AG08395 (cell line): Measurements from ENCODE around the gene TTC27.
A peak's percentile ranks its signal among the peaks of the same experiment; 100 is the strongest.

Experiments used
- DNase-seq: peaks from one replicate; pipeline ENCODE4 v3.0.0; 2012; ENCODE audit warnings: mixed read lengths, low spot score

TTC27 gene

DNA sequence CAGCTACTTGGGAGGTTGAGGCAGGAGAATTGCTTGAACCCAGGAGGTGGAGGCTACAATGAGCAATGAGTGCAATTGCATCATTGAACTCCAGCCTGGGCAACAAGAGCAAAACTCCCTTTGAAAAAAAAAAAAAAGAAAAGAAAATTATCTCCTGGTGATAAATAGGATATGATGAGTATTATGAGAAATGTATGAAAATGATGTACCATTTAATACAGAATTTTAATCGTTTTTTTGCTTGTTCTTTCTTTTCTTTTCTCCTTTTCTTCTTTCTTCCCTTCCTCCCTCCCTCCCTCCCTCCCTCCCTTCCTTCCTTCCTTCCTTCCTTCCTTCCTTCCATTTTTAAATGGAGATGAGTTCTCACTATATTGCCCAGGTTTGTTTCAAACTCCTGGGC, 40.4 kb downstream of the TTC27 start:
- DNase-seq, result no peak

DNA sequence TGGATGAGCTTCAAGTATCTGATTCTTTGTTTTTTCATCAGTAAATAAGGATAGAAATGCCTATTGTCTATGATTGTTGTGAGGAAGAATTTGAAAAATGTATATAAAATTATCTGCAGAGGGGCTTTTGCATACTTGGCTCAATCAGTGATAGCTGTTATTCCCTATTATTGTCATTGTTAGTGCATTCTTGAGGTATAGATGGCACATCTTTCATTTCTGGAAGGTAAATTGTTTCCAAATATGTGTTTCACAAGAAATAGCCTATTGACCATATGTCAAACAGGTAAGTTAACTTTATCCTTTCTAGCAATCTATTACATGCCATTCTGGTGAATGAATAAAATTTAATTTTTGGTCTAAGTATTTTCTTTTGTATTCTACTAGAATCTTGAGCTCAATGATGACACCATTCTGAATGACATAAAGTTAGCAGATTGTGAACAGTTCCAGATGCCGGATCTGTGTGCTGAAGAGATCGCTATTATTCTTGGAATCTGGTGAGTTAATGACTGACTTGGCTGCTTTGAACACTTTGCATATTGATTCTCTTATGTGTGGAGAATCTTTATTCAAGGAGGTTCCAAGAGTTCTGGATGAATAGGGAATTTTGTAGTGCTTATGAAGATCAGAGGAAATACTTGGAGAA, 44.2 kb downstream of the TTC27 start:
- DNase-seq, result peak; percentile 15

GRCh38 chr2:32678825-32679224, 51.0 kb downstream of the TTC27 start:
- DNase-seq, result no peak

GRCh38 chr2:32680942-32681341, 53.1 kb downstream of the TTC27 start:
- no peak for DNase-seq

- no peak for DNase-seq
These were observed 55.8 kb downstream of the TTC27 start for GRCh38 chr2:32683520-32684086.

GRCh38 chr2:32688541-32688940, 60.7 kb downstream of the TTC27 start:
- DNase-seq, result peak; percentile 23

DNA sequence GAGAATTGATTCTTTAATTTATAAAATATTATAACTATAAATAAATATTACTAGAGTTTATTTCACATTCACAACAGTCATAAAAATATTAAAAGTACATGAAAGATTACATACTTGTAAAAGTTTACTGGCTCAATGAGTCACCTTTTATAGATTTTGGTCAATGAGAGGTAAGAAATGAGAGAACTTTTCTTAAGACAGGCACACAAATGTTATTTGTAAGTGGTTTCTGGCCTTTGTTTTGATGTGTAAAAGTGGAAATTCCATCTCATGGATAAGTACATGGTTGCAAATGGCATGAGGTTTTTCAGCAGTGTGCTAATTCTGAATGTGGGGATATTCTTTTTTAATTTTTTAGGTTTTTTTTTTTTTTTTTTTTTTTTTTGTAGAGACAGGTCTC, 63.8 kb downstream of the TTC27 start:
- DNase-seq, result no peak

- no peak for DNase-seq
These were observed 68.6 kb downstream of the TTC27 start for GRCh38 chr2:32696439-32696838.

DNA sequence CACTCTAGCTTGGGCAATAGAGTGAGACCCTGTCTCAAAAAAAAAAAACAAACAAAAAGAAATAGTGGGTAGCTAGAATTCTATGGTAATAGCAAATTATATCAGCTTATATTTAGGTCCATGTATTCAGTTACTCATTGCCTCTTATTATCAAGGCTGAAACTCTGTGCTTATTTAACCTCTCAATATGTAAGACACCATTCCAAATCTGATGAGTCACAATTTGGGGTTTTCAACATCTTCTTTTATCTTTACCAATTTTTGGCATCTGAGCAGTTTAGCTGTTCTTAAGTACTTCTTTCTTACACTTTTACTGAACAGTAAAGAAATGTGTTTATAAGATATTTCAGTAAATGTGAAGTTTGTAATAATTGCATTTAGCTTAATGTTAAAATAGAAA, 69.3 kb downstream of the TTC27 start:
- DNase-seq, result peak; percentile 62

DNA sequence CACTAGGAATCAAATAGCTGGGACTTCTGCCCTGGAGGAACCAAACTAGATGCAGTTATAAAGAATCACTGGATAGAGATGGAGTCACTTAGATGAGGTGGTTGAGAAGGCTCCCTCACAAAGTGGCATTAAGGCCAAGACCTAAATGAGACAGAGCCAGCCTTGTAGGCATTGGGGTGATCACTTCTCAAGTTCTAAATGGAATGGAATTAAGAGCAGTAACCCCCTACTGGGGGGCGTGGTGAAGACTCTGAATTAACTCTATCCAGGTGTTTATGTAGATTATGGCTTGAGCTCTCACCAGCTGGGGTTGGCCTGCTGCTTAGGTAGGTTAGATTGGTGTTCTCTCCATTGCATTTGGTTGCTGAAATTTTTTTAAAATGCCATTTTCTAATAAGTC, 71.3 kb downstream of the TTC27 start:
- DNase-seq, result no peak

GRCh38 chr2:32701806-32702205, 74.0 kb downstream of the TTC27 start:
- DNase-seq, result no peak

GRCh38 chr2:32702303-32703064, 74.6 kb downstream of the TTC27 start:
- no peak for DNase-seq

DNA sequence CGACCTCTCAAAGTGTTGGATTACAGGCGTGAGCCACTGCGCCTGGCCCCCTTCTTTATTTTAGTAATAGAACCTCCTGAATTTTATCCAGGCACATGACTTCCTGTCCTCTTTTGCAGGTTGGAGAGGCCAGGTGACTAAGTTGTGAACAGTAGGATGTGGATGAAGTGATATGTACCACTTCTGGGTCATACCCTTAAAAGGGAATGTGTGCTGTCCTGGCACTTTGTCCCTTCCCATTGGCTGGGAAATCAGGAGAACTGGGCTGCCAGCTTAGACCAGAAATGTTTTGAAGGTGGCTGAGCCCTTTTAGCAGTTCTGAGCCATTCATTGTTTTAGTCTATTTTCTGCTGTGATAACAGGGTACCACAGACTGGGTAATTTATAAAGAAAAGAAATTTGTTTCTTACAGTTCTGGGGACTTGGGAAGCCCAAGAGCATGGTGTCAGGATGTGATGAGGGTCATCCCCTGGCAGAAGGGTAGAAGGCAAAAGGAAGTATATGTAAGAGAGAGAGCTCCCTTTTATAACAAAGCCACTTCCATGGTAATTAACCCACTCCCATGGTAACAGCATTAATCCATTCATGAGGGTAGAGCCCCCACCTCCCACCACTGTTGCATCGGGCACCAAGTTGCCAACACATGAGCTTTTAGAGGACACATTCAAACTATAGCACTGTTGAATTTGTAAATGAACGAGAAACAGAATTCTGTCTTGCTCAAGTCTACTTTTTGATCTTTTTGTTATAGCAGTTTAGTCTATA, 79.1 kb downstream of the TTC27 start:
- no peak for DNase-seq

- DNase-seq, result peak; percentile 19
These were observed 83.4 kb downstream of the TTC27 start for GRCh38 chr2:32711219-32711618.

DNA sequence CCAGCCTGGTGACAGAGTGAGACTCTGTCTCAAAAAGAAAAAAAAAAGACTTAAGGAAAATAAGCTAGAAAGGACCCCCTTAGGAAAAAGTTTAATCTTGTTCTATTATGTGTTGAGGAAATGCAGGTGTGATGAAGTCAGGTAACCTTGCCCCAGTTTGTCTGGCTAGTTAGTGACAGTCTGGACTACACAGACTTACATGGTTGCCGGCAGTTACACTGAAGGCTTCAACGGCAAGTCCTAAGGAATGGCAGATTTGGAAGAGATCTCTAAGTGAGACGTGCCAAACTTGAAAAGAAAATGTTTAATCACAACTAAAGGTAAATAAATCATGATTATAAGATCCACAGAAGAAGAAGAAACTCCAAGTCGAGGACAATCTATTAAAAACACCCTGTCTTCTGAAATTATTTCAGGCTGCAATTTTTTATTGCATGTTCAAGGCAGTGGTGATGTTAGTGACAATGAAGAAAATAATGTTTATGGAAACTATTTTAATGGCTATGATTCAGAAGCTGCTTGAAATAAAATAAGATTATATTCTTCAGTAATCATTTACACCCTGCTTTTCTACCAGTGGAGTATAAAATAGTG, 84.2 kb downstream of the TTC27 start:
- DNase-seq, result no peak

DNA sequence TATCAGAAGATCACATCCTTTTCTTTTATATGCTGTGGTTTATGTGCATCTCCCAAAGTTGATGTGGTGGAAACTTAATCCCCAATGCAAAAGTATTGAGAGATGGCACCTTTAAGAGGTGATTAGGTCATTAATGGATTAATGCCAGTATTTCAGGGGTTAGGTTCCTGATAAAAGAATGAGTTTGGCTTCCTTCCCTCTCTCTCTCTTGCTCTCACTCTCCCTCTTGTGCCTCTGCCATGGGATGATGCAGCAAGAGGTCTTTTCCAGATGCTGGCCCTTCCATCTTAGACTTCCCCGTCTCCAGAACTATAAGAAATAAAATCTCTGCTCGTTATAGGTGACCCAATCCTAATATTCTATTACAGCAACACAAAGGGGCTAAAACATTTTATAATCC, 85.0 kb downstream of the TTC27 start:
- DNase-seq, result no peak

GRCh38 chr2:32714521-32714920, 86.7 kb downstream of the TTC27 start:
- no peak for DNase-seq

GRCh38 chr2:32715391-32715841, 87.6 kb downstream of the TTC27 start:
- DNase-seq, result peak; percentile 10

DNA sequence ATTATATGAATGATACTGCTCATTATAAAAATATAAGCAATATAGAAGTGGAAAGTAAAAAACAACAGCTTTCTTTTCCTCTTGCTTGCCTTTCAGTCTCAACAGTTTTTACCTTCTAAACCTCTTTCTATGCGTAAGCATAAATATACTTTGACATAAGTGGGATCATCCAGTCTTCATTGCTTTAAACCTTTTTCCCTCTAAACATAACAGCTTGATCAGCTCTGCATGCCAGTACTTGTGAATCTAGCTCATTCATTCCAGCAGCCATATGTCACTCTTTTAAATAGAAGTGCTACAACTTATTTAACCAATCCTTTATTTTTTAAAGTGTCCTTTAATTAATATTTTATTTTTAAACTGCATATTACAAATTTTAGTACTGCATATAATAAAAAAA, 88.1 kb downstream of the TTC27 start:
- no peak for DNase-seq

DNA sequence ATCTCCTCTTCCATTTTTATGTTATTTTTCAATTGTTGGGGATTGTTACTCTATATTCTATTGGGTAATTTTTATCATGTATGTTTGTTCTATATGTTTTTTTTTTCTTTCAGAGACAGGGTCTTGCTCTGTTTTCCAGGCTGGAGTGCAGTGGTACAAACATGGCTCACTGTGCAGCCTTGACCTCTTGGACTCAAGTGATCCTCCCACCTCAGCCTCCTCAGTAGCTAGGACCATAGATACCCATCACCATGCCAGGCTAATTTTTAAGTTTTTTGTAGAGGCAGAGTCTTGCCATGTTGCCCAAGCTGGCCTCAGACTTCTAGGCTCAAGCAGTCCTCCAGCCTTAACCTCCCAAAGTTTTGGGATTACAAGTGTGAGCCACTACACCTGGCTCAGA, 88.7 kb downstream of the TTC27 start:
- no peak for DNase-seq

- DNase-seq, result no peak
These were observed 90.9 kb downstream of the TTC27 start for GRCh38 chr2:32718752-32719151.

DNA sequence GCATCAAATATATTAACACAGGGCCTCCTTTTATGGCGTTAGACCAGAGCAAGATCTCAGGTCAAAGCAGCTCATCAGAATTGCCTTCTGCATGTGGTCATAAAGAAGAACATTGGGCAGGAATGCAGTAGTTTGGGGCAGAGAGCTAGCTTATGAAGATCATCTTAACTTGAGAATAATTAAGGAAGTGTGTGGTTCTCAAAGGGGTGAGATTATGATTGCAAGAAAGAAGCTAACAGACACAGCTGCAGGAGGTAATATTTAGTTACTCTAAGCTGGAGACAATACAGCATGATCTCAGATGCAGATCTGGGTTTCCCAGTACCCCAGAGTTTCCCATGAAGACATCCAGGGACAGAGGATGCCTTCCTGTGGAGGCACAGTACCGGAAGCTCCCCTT, 91.6 kb downstream of the TTC27 start:
- DNase-seq, result no peak
